Panc1 (cell line): ENCODE measurements around the gene INPP5F. TPM values are rescaled to one million over a fixed set of nuclear protein-coding genes. Genes with fewer than 3 reads are reported as not detected.
A peak's percentile ranks its signal among the peaks of the same experiment; 100 is the strongest.

ENCODE experiments used
- ATAC-seq: fragments of 200-7000 bp; cut with Tn5 transposase; 2 replicates; pipeline ENCODE4 v1.9.1; 2020; ENCODE audit warnings: mild to moderate bottlenecking, moderate library complexity
- BruUV-seq: library from RNA; stranded (reverse); fragments of 400-500 nt; replicated peaks from 2 replicates; lab custom pipeline; 2021; lab: Mats Ljungman, UMichigan
- CTCF ChIA-PET: fragments of 300-600 bp; sonication (Branson Sonifier 250); formaldehyde crosslinking; loops from one replicate; lab custom pipeline; 2022; ENCODE audit warnings: antibody characterized with exemption; lab: Charles Lee
- POLR2A ChIA-PET: fragments of 300-600 bp; sonication (Branson Sonifier 250); formaldehyde crosslinking; loops from one replicate; lab custom pipeline; 2022; ENCODE audit warnings: antibody characterized with exemption; lab: Charles Lee
- DNase-seq: peaks from one replicate; pipeline ENCODE4 v3.0.0-alpha.2; 2010; ENCODE audit warnings: low read depth, low spot score
- H3K27ac ChIP-seq: 2 replicates; pipeline ENCODE4 v1.5.1; 2011; ENCODE audit warnings: mild to moderate bottlenecking, low read length, inconsistent platforms
- H3K27me3 ChIP-seq: fragments of 200-500 bp; sonication (Bioruptor generic); 2 replicates; pipeline ENCODE4 v1.6.0; 2014; ENCODE audit warnings: low read length, inconsistent platforms; ENCODE audit not compliant: control insufficient read depth, insufficient read depth
- H3K36me3 ChIP-seq: fragments of 200-500 bp; sonication (Bioruptor generic); 2 replicates; pipeline ENCODE4 v1.5.1; 2014; ENCODE audit warnings: inconsistent platforms, mild to moderate bottlenecking, low read length, moderate library complexity; ENCODE audit not compliant: control insufficient read depth, insufficient read depth
- H3K4me1 ChIP-seq: 2 replicates; pipeline ENCODE4 v1.5.1; 2011; ENCODE audit warnings: inconsistent platforms, mild to moderate bottlenecking, low read length, moderate library complexity; ENCODE audit not compliant: control insufficient read depth, insufficient read depth
- H3K4me3 ChIP-seq, 2 experiments: 2 replicates each; pipeline ENCODE4 v1.5.1; 2011 to 2012; ENCODE audit warnings: low read depth in 2 of 2, low read length in 2 of 2, mild to moderate bottlenecking in 2 of 2, inconsistent platforms in 1 of 2, moderate library complexity in 1 of 2
- H3K9me3 ChIP-seq: fragments of 200-500 bp; sonication (Bioruptor generic); 2 replicates; pipeline ENCODE4 v1.5.1; 2014; ENCODE audit warnings: low read depth, mild to moderate bottlenecking, inconsistent platforms, low read length, moderate library complexity; ENCODE audit not compliant: control insufficient read depth, insufficient read depth
- CTCF ChIP-seq: fragments of 450-650 bp; IDR thresholded peaks from 2 replicates; pipeline ENCODE4 v1.5.1; 2017; ENCODE audit warnings: mild to moderate bottlenecking
- POLR2AphosphoS5 ChIP-seq: IDR thresholded peaks from 2 replicates; pipeline ENCODE4 v1.6.1; 2012; ENCODE audit warnings: mild to moderate bottlenecking, low read depth, low read length, moderate library complexity
- SIN3A ChIP-seq: IDR thresholded peaks from 2 replicates; pipeline ENCODE4 v1.6.1; 2012; ENCODE audit warnings: low read depth, mild to moderate bottlenecking, low read length, moderate library complexity, borderline replicate concordance; ENCODE audit not compliant: insufficient read depth
- TCF7L2 ChIP-seq: IDR thresholded peaks from 2 replicates; pipeline ENCODE4 v1.6.1; 2011; ENCODE audit warnings: mild to moderate bottlenecking, low read depth, low read length, inconsistent platforms
- in situ Hi-C: cut with HindIII; loops from 2 replicates; pipeline ENCODE4 v1.10.0; 2016; ENCODE audit warnings: low sequenced_read_pairs, low pct_unique_long_range_greater_than_20kb
- intact Hi-C: fragments of 100-400 bp; cut with micrococcal nuclease; formaldehyde crosslinking; loops from one replicate; pipeline ENCODE4 v1.10.0; 2022; ENCODE audit not compliant: unreplicated experiment
- total RNA-seq: library from RNA; stranded (reverse); gene quantifications from one replicate; pipeline ENCODE4 v1.2.1, GENCODE V29; 2021; ENCODE audit not compliant: unreplicated experiment
- TF ChIP-seq, protein P1 (sequence below), 2 experiments: IDR thresholded peaks; 2 replicates each; pipeline ENCODE4 v1.6.1; 2011 to 2012; ENCODE audit warnings: low read depth in 2 of 2, control low read depth in 1 of 2, low read length in 1 of 2, mild to moderate bottlenecking in 1 of 2, moderate library complexity in 1 of 2; ENCODE audit not compliant: insufficient read depth in 1 of 2

INPP5F gene
- total RNA-seq, 1 experiment from 2014 or later, result 26.7 TPM

GRCh38 chr10:119734396-119735332 is 8.8 kb downstream of the INPP5F start:
- peaks cover 29% of the 10 kb centered on the region for H3K4me1 ChIP-seq
- intact Hi-C loops, result no loop called here
- no peak for TF ChIP-seq POLR2AphosphoS5
- no peak for TF ChIP-seq SIN3A
- TF ChIP-seq, protein P1, sequence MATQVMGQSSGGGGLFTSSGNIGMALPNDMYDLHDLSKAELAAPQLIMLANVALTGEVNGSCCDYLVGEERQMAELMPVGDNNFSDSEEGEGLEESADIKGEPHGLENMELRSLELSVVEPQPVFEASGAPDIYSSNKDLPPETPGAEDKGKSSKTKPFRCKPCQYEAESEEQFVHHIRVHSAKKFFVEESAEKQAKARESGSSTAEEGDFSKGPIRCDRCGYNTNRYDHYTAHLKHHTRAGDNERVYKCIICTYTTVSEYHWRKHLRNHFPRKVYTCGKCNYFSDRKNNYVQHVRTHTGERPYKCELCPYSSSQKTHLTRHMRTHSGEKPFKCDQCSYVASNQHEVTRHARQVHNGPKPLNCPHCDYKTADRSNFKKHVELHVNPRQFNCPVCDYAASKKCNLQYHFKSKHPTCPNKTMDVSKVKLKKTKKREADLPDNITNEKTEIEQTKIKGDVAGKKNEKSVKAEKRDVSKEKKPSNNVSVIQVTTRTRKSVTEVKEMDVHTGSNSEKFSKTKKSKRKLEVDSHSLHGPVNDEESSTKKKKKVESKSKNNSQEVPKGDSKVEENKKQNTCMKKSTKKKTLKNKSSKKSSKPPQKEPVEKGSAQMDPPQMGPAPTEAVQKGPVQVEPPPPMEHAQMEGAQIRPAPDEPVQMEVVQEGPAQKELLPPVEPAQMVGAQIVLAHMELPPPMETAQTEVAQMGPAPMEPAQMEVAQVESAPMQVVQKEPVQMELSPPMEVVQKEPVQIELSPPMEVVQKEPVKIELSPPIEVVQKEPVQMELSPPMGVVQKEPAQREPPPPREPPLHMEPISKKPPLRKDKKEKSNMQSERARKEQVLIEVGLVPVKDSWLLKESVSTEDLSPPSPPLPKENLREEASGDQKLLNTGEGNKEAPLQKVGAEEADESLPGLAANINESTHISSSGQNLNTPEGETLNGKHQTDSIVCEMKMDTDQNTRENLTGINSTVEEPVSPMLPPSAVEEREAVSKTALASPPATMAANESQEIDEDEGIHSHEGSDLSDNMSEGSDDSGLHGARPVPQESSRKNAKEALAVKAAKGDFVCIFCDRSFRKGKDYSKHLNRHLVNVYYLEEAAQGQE (IDR thresholded peaks at IDR 0.05; ENCODE audit: insufficient read depth in 1 of 2, low read depth in 2 of 2, low read length in 1 of 2), result no peak
- TF ChIP-seq TCF7L2, result no peak
- TF ChIP-seq CTCF, result no peak
- ATAC-seq (no peak), DNase-seq (no peak)
- ChIA-PET CTCF (no interaction called here), POLR2A (interaction anchor here (0.6 to 1.0 kb wide), 2 partner anchors 9 to 10 kb away, joined by 3 to 4 read pairs; partner anchors contain the start of gene INPP5F)
- no peaks in the 10 kb centered on the region for H3K9me3 ChIP-seq
- H3K27me3 ChIP-seq, result no peaks in the 10 kb centered on the region
- H3K27ac ChIP-seq, result peak overlapping the region; percentile 64
- no TSS peak for BruUV-seq
- H3K36me3 ChIP-seq, result no peaks in the 10 kb centered on the region
- in situ Hi-C loops, result no loop called here
- no peak overlapping the region for H3K4me3 ChIP-seq

DNA sequence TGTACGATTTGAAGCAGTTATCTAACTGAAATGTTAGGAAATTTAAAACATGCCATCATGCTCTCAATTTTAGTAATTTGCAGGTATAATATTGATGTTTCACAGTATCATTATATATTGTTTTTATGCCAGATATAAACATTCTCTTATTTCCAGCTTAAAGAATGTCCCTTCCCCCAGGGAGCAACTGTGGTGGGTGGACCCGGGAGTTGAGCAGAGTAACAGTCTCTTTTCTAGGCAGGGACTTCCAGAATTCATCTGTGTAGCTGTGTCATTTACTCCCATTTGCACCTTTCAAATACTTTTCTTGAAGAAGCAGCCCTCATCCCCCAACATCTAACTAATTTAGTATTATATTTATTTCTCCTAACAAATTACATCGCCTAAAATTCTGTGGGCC is 9.6 kb downstream of the INPP5F start:
- no peaks in the 10 kb centered on the region for H3K36me3 ChIP-seq
- no peak for DNase-seq
- ATAC-seq, result no peak
- ChIA-PET POLR2A (interaction anchor here (0.6 to 1.0 kb wide), 2 partner anchors 11 to 34 kb away, joined by 4 to 9 read pairs; no protein-coding TSS in a partner anchor), CTCF (no interaction called here)
- H3K27me3 ChIP-seq, result no peaks in the 10 kb centered on the region
- H3K9me3 ChIP-seq, result no peaks in the 10 kb centered on the region
- peak overlapping the region; percentile 25; the same call in 1 of the 2 replicates for H3K27ac ChIP-seq
- H3K4me3 ChIP-seq, result no peak overlapping the region
- intact Hi-C loops (no loop called here), in situ Hi-C loops (no loop called here)
- TF ChIP-seq, protein P1 (IDR thresholded peaks at IDR 0.05; ENCODE audit: insufficient read depth in 1 of 2, low read depth in 2 of 2, low read length in 1 of 2), result no peak
- TF ChIP-seq POLR2AphosphoS5, result no peak
- TF ChIP-seq TCF7L2, result no peak
- TF ChIP-seq SIN3A, result no peak
- TF ChIP-seq CTCF, result no peak
- no TSS peak for BruUV-seq
- peaks cover 29% of the 10 kb centered on the region for H3K4me1 ChIP-seq
